Amygdala (tissue), 56 donors: ENCODE data around the gene TOGARAM2.

Source experiments
- DNase-seq, 56 donors: peaks; one replicate each; lab custom pipeline; 2025; lab: John Stamatoyannopoulos, UW

Gene TOGARAM2

GRCh38 chr2:29047083-29047845 lies 66.2 kb downstream of the TOGARAM2 start:
- no peak for DNase-seq

- no peak for DNase-seq
These were observed 69.5 kb downstream of the TOGARAM2 start for GRCh38 chr2:29050591-29050990.

- DNase-seq = no peak
These were observed 70.6 kb downstream of the TOGARAM2 start for GRCh38 chr2:29051730-29052129.

GRCh38 chr2:29052807-29053206 lies 71.7 kb downstream of the TOGARAM2 start:
- no peak for DNase-seq

- no peak for DNase-seq
These were observed 72.1 kb downstream of the TOGARAM2 start for GRCh38 chr2:29053223-29053622.

GRCh38 chr2:29053670-29054400 lies 72.7 kb downstream of the TOGARAM2 start:
- no peak for DNase-seq

- DNase-seq = no peak
These were observed 73.3 kb downstream of the TOGARAM2 start for GRCh38 chr2:29054430-29054829.

GRCh38 chr2:29055601-29056000 lies 74.5 kb downstream of the TOGARAM2 start:
- DNase-seq = no peak

- no peak for DNase-seq
These were observed 75.4 kb downstream of the TOGARAM2 start for GRCh38 chr2:29056452-29056851.

- DNase-seq = no peak
These were observed 75.9 kb downstream of the TOGARAM2 start for GRCh38 chr2:29057006-29057405.

- no peak for DNase-seq
These were observed 78.5 kb downstream of the TOGARAM2 start for GRCh38 chr2:29059624-29060023.

- DNase-seq = no peak
These were observed 79.3 kb downstream of the TOGARAM2 start for GRCh38 chr2:29060441-29060840.

- DNase-seq = no peak
These were observed 80.1 kb downstream of the TOGARAM2 start for GRCh38 chr2:29061176-29061575.

GRCh38 chr2:29061616-29062015 lies 80.5 kb downstream of the TOGARAM2 start:
- no peak for DNase-seq

GRCh38 chr2:29062371-29062770 lies 81.3 kb downstream of the TOGARAM2 start:
- DNase-seq = no peak

- peak in 9 of 56 donors; percentile 8 to 51 (median 32) for DNase-seq
These were observed 82.0 kb downstream of the TOGARAM2 start for GRCh38 chr2:29063056-29063455.

GRCh38 chr2:29063646-29064345 lies 82.7 kb downstream of the TOGARAM2 start:
- peak in 22 of 56 donors; percentile 16 to 63 (median 32) for DNase-seq

- DNase-seq = no peak
These were observed 83.2 kb downstream of the TOGARAM2 start for GRCh38 chr2:29064346-29064715.

GRCh38 chr2:29064746-29065067 lies 83.6 kb downstream of the TOGARAM2 start:
- DNase-seq = peak in 4 of 56 donors; percentile 38 to 66 (median 54)

- DNase-seq = peak in 50 of 56 donors; percentile 7 to 83 (median 60)
These were observed 84.1 kb downstream of the TOGARAM2 start for GRCh38 chr2:29065068-29065811.
